Aorta (tissue), 5 donors: Measurements from ENCODE around the gene FHIT. TPM values are rescaled to one million over a fixed set of nuclear protein-coding genes. Genes with fewer than 3 reads are reported as not detected.

Source experiments
- ATAC-seq: fragments of 200-7000 bp; cut with Tn5 transposase; one replicate; pipeline ENCODE4 v1.9.1; 2022; ENCODE audit warnings: moderate library complexity; ENCODE audit not compliant: low FRiP score
- DNase-seq, 2 donors: peaks; one replicate each; pipeline ENCODE4 v3.0.0-alpha.2; 2020
- H3K27ac ChIP-seq, 2 donors: one replicate each; pipeline ENCODE4 v1.5.1; 2013; ENCODE audit warnings: low read length in 2 of 2, mild to moderate bottlenecking in 2 of 2, moderate library complexity in 2 of 2, control low read depth in 1 of 2, inconsistent platforms in 1 of 2, low read depth in 1 of 2
- H3K27me3 ChIP-seq, 2 donors: one replicate each; pipeline ENCODE4 v1.6.1; 2013; ENCODE audit warnings: control low read depth in 1 of 2, low read length in 1 of 2, mild to moderate bottlenecking in 1 of 2, moderate library complexity in 1 of 2; ENCODE audit not compliant: insufficient read depth in 2 of 2, control insufficient read depth in 1 of 2
- H3K36me3 ChIP-seq, 2 donors: one replicate each; pipeline ENCODE4 v1.6.1; 2013; ENCODE audit warnings: control low read depth in 1 of 2, low read length in 1 of 2, mild to moderate bottlenecking in 1 of 2; ENCODE audit not compliant: insufficient read depth in 2 of 2, control insufficient read depth in 1 of 2
- H3K4me1 ChIP-seq, 2 donors: one replicate each; pipeline ENCODE4 v1.6.1; 2013; ENCODE audit warnings: low read length in 2 of 2, control low read depth in 1 of 2, mild to moderate bottlenecking in 1 of 2, moderate library complexity in 1 of 2; ENCODE audit not compliant: insufficient read depth in 2 of 2, control insufficient read depth in 1 of 2
- H3K4me3 ChIP-seq, 2 donors: one replicate each; pipeline ENCODE4 v1.5.1; 2013; ENCODE audit warnings: low read length in 2 of 2, control low read depth in 1 of 2, mild to moderate bottlenecking in 1 of 2
- H3K9me3 ChIP-seq: one replicate; pipeline ENCODE4 v1.6.1; 2013; ENCODE audit warnings: mild to moderate bottlenecking, low read length; ENCODE audit not compliant: control insufficient read depth
- WGBS, 2 donors: extraction: QIAGEN DNeasy Blood & Tissue Kit; methylation state at CpG; one replicate each; pipeline ENCODE4 v1.1.7; 2013; 5-methylcytosine and 5-hydroxymethylcytosine counted together
- intact Hi-C, 2 donors: fragments of 100-400 bp; cut with DNase I; formaldehyde crosslinking; loops; one replicate each; pipeline versions ENCODE4 v1.14.2 to v1.15.0; 2022
- polyA plus RNA-seq, 2 donors: library from polyadenylated mRNA; stranded (reverse); fragments of 200-250 nt; gene quantifications; one replicate each; pipeline ENCODE4 v1.2.3, GENCODE V29; 2013
- total RNA-seq, 2 donors: library from RNA; stranded (reverse); fragmentation: NEBNext Ultra II Directional; extraction: Animal tissue kit (Norgen Biotek cat#: 25700); gene quantifications; one replicate each; pipeline ENCODE4 v1.2.1, GENCODE V29; 2021
- donor health status: healthy with polysubstance abuse.
- donor health status: Bipolar disorder and iron deficiency.
- donor health status: DM: no; HTN: no; CAD: no.
- donor health status: DM: no; HTN: no; CAD: no.
- donor health status: DM: yes; HTN: yes; CAD: no.

FHIT gene
- total and polyA plus RNA-seq, 4 donors = 1.1 to 9.2 (median 3.0) TPM

- H3K4me3 ChIP-seq = no peak overlapping the region
- H3K9me3 ChIP-seq = no peaks in the 10 kb centered on the region
- DNase-seq (no peak), ATAC-seq (no peak)
- H3K27me3 ChIP-seq = no peaks in the 10 kb centered on the region
- peaks cover 2 to 3% of the 10 kb centered on the region in 2 donors for H3K4me1 ChIP-seq
- WGBS, 2 donors = 77 to 82% methylated on average over 3 of the region's 3 CpGs
- H3K36me3 ChIP-seq = no peaks in the 10 kb centered on the region
- H3K27ac ChIP-seq = no peak overlapping the region
- intact Hi-C loops = no loop called here
These were observed 599.5 kb downstream of the FHIT start for GRCh38 chr3:60651799-60652198.

DNA sequence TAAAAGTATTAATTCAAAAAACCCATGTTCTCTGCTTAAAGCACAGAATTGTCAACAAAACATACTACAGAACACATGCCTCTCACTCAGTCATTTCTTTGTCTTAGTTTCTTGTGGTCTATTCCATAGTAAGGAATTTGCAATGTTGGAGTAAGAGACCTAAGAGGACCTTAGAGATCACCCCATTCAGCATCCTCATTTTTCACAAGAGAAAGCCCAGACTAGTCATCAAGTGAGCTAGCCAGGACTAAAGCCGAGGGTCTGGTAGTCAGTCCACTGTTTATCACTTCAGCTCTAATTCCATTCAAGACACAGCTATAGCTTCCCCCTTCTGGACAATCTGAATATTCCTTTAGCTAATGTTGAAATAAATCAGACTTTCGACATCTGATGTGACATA, 601.1 kb downstream of the FHIT start:
- peaks cover 3 to 5% of the 10 kb centered on the region in 2 donors for H3K4me1 ChIP-seq
- H3K9me3 ChIP-seq = no peaks in the 10 kb centered on the region
- DNase-seq = no peak
- no peaks in the 10 kb centered on the region for H3K27me3 ChIP-seq
- no peak overlapping the region for H3K27ac ChIP-seq
- no peaks in the 10 kb centered on the region for H3K36me3 ChIP-seq
- WGBS, 2 donors = 76 to 83% methylated on average over 2 of the region's 2 CpGs
- intact Hi-C loops = no loop called here
- ATAC-seq = no peak
- H3K4me3 ChIP-seq = no peak overlapping the region

DNA sequence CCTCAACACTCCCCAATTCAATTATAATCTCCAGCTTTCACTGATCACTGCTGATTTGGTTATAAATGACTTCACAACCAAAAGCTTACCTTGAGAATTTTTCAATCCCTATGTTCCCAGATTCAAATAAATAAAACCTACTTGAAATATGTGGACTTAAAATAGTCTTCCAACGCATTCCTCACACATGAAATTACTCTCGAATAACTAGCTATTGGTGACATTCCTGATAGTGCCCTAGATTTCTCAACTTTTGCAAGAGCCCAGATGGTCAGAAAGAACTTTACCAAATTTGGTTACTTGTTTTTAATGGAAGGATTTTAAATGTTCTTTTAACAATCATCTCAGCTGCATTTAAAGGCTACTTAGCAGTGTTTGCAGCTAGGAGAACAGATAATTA, 605.5 kb downstream of the FHIT start:
- Histone ChIP-seq H3K9me3 (no peaks in the 10 kb centered on the region), H3K4me3 (no peak overlapping the region), H3K4me1 (peaks cover 5% of the 10 kb centered on the region in 2 donors), H3K36me3 (no peaks in the 10 kb centered on the region), H3K27ac (peak overlapping the region in 1 of 2 donors; percentile 38), H3K27me3 (no peaks in the 10 kb centered on the region)
- WGBS, 2 donors = 2 to 7% methylated on average over 2 of the region's 2 CpGs
- DNase-seq (no peak), ATAC-seq (no peak)
- intact Hi-C loops = loop anchor here in 1 of 2 donors (10.0 kb wide), 1 partner anchor 191 kb away; no protein-coding TSS in a partner anchor

GRCh38 chr3:60643831-60644230, 607.4 kb downstream of the FHIT start:
- ATAC-seq (no peak), DNase-seq (no peak)
- Histone ChIP-seq H3K27me3 (no peaks in the 10 kb centered on the region), H3K27ac (no peak overlapping the region), H3K4me3 (no peak overlapping the region), H3K36me3 (no peaks in the 10 kb centered on the region), H3K4me1 (peaks cover 5% of the 10 kb centered on the region in 2 donors), H3K9me3 (no peaks in the 10 kb centered on the region)
- intact Hi-C loops = loop anchor here in 1 of 2 donors (10.0 kb wide), 1 partner anchor 189 kb away; no protein-coding TSS in a partner anchor
- WGBS, 2 donors = 39 to 61% methylated on average over 1 of the region's 1 CpG

DNA sequence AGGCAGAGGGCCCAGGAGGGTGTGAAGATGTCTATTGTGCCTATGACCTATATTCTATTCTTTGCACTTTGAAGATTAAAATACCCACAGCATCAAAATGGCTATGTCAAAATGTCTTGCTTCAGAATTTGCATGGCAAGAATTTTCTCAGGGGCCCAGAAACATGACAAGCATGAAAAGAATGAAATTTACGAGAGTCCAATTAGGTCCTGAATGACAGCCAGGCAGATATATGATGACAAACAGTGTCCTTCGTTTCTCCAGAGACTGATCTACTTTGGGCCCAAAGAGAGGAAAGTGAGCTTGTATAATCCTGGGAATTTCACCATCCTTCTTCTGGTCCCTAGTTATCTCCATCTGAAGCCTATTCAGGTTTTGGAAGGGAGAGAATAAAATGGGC, 609.9 kb downstream of the FHIT start:
- intact Hi-C loops = loop anchor here in 1 of 2 donors (10.0 kb wide), 1 partner anchor 187 kb away; no protein-coding TSS in a partner anchor
- Histone ChIP-seq H3K36me3 (no peaks in the 10 kb centered on the region), H3K4me1 (peaks cover 0 to 2% of the 10 kb centered on the region in 2 donors), H3K27ac (no peak overlapping the region), H3K4me3 (no peak overlapping the region), H3K9me3 (no peaks in the 10 kb centered on the region), H3K27me3 (no peaks in the 10 kb centered on the region)
- no peak for ATAC-seq
- 38 to 50% methylated on average over 2 of the region's 2 CpGs for WGBS, 2 donors
- DNase-seq = no peak

DNA sequence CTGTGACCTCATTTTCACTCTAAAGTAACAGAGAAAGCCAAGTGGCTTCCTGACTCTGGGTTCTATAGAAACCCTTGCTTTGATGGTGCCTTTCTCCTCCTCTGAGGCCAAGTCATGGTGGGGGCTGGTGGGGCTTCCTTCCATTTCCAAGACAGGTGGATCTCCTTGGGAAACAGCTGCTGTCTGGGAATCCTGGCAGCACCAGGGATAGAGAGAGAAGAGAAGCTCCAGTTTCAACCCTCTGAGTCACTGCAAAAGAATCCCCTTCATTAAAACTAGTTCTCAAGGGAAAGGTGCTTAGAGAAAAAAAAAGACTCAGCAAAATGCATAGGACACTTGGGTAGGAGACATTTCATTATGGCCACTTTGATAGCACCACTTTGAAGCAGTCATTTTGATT, 614.4 kb downstream of the FHIT start:
- H3K27ac ChIP-seq = no peak overlapping the region
- ATAC-seq (no peak), DNase-seq (no peak)
- H3K27me3 ChIP-seq = no peaks in the 10 kb centered on the region
- H3K36me3 ChIP-seq = no peaks in the 10 kb centered on the region
- H3K9me3 ChIP-seq = no peaks in the 10 kb centered on the region
- H3K4me1 ChIP-seq = no peaks in the 10 kb centered on the region
- H3K4me3 ChIP-seq = no peak overlapping the region
- intact Hi-C loops = no loop called here

- Histone ChIP-seq H3K36me3 (no peaks in the 10 kb centered on the region), H3K4me1 (no peaks in the 10 kb centered on the region), H3K9me3 (no peaks in the 10 kb centered on the region), H3K4me3 (no peak overlapping the region), H3K27ac (no peak overlapping the region), H3K27me3 (no peaks in the 10 kb centered on the region)
- intact Hi-C loops = no loop called here
- no peak for DNase-seq
- 81 to 84% methylated on average over 9 of the region's 9 CpGs for WGBS, 2 donors
- ATAC-seq = no peak
These were observed 617.6 kb downstream of the FHIT start for GRCh38 chr3:60633644-60634043.

GRCh38 chr3:60631509-60631908, 619.7 kb downstream of the FHIT start:
- H3K27me3 ChIP-seq = no peaks in the 10 kb centered on the region
- H3K4me3 ChIP-seq = no peak overlapping the region
- no peaks in the 10 kb centered on the region for H3K4me1 ChIP-seq
- intact Hi-C loops = no loop called here
- DNase-seq (no peak), ATAC-seq (no peak)
- H3K9me3 ChIP-seq = no peaks in the 10 kb centered on the region
- WGBS, 2 donors = 90 to 92% methylated on average over 8 of the region's 8 CpGs
- H3K27ac ChIP-seq = no peak overlapping the region
- no peaks in the 10 kb centered on the region for H3K36me3 ChIP-seq

DNA sequence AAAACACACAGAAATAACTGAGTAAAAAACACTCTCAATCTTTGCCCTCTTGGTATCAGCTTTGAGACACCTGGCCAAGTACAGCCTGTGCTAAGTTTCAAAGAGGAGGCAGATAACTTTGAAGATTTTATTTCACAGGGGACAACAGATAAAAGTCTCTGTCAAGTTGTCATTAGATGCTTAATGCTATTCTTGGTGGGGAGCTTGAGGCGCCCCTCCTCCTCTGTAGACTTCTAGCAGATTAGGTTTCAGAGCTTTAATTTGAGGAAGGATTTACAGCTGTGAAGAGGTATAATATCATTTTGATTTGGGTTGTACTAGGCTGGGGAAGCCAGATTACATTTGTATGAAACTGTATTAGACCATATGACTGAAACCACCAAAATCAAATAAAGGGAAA, 620.3 kb downstream of the FHIT start:
- Histone ChIP-seq H3K4me3 (no peak overlapping the region), H3K9me3 (no peaks in the 10 kb centered on the region), H3K27me3 (no peaks in the 10 kb centered on the region), H3K27ac (no peak overlapping the region), H3K36me3 (no peaks in the 10 kb centered on the region), H3K4me1 (no peaks in the 10 kb centered on the region)
- ATAC-seq = no peak
- intact Hi-C loops = no loop called here
- WGBS, 2 donors = 93 to 94% methylated on average over 1 of the region's 1 CpG
- DNase-seq = no peak
